Uterus (tissue), 2 donors: ENCODE measurements around the gene CCNY.

Source experiments
- CTCF ChIP-seq, 4 experiments: fragments of 200-600 bp in 2 of 4; fragments of 450-650 bp in 2 of 4; sonication (generic) in 2 of 4; IDR thresholded peaks; one replicate each; pipeline ENCODE4 v1.5.1; 2016 to 2019; ENCODE audit warnings: antibody characterized with exemption in 4 of 4, mild to moderate bottlenecking in 2 of 4, moderate library complexity in 1 of 4
- POLR2A ChIP-seq, 2 donors: fragments of 450-650 bp; IDR thresholded peaks; one replicate each; pipeline ENCODE4 v1.6.1; 2016; ENCODE audit warnings: antibody characterized with exemption in 2 of 2, mild to moderate bottlenecking in 1 of 2, moderate library complexity in 1 of 2

- TF ChIP-seq CTCF (IDR thresholded peaks at IDR 0.05) (no peak), POLR2A (IDR thresholded peaks at IDR 0.05) (no peak)
These were observed 171.3 kb downstream of the CCNY start for GRCh38 chr10:35507519-35508109.
